HG02571 (cell line): ENCODE measurements around the gene CAMSAP3.

Source experiments
- ATAC-seq: cut with Tn5 transposase; IDR thresholded peaks from one replicate; pipeline ENCODE4 v1.9.1; 2021; ENCODE audit warnings: mild to moderate bottlenecking, moderate library complexity; ENCODE audit not compliant: unreplicated experiment

CAMSAP3 gene, protein sequence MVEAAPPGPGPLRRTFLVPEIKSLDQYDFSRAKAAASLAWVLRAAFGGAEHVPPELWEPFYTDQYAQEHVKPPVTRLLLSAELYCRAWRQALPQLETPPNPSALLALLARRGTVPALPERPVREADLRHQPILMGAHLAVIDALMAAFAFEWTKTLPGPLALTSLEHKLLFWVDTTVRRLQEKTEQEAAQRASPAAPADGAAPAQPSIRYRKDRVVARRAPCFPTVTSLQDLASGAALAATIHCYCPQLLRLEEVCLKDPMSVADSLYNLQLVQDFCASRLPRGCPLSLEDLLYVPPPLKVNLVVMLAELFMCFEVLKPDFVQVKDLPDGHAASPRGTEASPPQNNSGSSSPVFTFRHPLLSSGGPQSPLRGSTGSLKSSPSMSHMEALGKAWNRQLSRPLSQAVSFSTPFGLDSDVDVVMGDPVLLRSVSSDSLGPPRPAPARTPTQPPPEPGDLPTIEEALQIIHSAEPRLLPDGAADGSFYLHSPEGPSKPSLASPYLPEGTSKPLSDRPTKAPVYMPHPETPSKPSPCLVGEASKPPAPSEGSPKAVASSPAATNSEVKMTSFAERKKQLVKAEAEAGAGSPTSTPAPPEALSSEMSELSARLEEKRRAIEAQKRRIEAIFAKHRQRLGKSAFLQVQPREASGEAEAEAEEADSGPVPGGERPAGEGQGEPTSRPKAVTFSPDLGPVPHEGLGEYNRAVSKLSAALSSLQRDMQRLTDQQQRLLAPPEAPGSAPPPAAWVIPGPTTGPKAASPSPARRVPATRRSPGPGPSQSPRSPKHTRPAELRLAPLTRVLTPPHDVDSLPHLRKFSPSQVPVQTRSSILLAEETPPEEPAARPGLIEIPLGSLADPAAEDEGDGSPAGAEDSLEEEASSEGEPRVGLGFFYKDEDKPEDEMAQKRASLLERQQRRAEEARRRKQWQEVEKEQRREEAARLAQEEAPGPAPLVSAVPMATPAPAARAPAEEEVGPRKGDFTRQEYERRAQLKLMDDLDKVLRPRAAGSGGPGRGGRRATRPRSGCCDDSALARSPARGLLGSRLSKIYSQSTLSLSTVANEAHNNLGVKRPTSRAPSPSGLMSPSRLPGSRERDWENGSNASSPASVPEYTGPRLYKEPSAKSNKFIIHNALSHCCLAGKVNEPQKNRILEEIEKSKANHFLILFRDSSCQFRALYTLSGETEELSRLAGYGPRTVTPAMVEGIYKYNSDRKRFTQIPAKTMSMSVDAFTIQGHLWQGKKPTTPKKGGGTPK

DNA sequence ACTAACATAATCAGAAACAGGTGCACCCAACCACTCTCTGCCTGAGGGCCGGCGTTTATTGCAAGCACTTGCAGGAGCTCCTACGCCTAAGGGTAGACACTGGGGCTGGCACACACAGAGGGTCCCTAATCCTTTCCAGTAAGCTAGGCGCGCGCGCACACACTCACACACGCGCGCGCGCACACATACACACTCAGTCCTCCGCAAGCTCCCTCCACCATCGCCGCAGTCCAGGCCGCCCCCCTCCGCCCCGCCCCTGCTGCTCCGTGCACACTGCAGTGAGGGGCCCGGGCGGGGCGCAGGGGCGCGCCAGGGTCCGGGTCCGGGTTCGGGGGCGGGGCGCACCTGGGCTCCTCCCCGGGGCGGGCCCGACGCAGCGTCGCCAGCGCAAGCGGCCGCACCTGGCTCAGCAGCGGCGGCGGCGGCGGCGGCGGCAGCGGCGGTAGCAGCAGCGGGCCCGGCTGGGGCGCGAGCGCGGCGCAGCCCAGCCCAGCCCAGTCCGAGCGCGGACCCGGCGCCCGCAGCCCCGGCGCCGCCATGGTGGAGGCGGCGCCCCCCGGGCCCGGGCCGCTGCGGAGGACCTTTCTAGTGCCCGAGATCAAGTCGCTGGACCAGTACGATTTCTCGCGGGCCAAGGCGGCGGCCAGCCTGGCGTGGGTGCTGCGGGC lies at the start of gene CAMSAP3:
TSS of gene CAMSAP3 (plus strand) at position 398 of the 668 bp plus-strand sequence. CDS start at position 538, 140 bp downstream.
- ATAC-seq = no peak

- no peak for ATAC-seq
These were observed 49.8 kb upstream of the CAMSAP3 start for GRCh38 chr19:7545904-7546303.

DNA sequence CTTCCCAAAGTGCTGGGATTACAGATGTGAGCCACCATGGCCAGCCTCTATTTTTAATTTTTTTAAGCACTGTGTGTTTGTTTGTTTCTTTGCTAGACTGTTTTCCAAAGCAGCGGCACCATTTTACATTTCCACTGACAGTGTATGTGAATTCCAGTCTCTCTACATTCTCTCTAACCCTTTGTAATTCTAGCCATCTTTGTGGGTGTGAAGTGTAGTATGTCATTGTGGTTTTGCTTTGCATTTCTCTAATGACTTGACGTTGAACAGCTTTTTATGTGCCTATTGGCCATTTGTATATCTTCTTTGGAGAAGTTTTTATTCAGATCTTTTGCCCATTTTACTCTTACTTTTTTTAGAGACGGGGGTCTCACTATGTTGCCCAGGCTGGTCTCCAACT lies 48.5 kb upstream of the CAMSAP3 start:
- ATAC-seq = no peak

DNA sequence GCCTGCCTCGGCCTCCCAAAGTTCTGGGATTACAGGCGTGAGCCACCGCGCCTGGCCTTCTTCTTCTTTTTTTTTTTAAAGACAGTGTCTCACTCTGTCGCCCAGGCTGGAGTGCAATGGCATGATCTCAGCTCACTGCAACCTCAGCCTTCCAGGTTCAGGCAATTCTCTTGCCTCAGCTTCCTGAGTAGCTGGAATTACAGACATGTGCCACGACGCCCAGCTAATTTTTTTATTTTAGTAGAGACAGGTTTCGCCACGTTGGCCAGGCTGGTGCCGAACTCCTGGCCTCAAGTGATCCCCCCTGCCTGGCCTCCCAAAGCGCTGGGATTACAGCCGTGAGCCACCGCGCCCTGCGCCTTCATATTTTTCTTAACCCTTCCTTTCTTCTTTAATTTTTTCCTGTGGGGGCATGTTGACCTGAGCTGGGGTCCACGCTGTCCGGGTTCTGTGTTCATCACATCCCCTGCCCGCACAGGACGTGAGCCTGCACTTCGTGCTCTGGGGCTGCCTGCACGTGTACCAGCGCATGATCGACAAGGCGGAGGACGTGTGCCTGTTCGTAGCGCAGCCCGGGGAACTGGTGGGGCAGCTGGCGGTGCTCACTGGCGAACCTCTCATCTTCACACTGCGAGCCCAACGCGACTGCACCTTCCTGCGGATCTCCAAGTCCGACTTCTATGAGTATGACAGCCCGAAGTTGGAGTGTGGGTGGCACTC lies 46.1 kb upstream of the CAMSAP3 start:
- ATAC-seq = no peak

GRCh38 chr19:7550169-7550770 lies 45.4 kb upstream of the CAMSAP3 start:
- ATAC-seq = no peak

DNA sequence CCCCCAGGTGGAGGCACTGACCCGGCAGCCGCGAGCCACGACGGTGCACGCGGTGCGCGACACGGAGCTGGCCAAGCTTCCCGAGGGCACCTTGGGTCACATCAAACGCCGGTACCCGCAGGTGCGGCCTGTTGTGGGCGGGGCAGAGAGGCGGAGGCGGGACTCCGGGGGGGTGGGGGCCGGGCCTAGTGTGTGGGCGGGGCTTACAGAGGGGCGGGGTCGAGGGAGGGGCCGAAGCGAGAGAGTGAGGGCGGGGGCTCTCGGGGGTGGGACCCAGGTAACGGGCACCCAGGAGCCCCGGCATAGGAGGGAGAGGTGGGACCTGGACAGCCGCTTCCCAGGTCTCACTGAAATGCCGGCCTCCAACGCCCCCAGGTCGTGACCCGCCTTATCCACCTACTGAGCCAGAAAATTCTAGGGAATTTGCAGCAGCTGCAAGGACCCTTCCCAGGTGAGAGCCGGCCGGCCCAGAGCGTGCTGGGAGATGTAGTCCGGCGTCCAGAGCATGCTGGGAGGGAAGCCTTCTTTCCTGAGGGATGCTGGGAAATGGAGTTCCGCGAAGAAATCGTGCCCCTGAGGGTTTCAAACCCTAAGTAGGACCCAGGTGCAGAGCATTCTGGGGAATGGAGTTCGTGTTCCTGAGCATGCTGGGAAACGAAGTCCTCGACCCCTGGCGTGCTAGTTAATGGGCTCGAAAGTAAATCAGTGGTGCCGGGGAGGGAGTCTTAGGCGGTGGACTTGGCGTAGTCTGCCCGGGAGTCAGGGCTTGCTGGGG lies 44.5 kb upstream of the CAMSAP3 start:
- ATAC-seq = no peak

- ATAC-seq = no peak
These were observed 42.9 kb upstream of the CAMSAP3 start for GRCh38 chr19:7552781-7553180.

GRCh38 chr19:7554565-7554964 lies 41.1 kb upstream of the CAMSAP3 start:
- no peak for ATAC-seq

GRCh38 chr19:7554990-7555864 lies 40.4 kb upstream of the CAMSAP3 start:
- ATAC-seq = no peak

DNA sequence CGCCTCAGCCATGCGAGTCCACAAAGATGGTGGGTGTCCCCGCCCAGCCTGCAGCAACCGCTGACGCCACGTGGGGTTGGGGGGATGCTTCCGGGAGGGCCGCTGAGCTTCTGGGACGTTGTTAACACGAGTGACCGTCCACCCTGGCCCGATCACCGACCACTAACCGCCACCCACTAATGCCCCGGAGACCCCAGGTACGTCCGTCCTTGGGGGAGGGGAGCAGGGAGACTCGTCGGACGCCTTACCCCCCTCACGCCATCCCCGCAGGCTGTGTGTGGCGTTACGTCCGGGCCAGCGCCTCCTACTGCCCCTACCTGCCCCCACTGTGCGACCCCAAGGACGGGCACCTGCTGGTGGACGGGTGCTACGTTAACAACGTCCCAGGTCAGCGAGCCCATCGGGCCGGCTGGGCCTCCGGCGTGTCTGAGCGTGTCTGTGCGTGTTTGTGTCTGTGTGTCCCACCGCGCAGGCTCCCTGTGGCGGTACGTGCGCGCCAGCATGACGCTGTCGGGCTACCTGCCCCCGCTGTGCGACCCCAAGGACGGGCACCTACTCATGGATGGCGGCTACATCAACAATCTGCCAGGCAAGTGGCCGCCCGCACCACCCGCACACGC lies 38.9 kb upstream of the CAMSAP3 start:
- ATAC-seq = no peak

DNA sequence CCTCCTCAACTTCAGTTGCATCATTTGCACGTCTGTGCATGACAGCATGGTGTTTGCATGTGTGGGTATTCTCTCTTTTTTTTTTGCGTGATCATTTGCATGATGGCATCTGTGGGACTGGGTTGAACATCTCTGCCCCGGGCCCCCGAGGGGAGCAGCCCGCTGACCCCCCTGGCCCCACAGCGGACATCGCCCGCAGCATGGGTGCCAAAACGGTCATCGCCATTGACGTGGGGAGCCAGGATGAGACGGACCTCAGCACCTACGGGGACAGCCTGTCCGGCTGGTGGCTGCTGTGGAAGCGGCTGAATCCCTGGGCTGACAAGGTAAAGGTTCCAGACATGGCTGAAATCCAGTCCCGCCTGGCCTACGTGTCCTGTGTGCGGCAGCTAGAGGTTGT lies 37.0 kb upstream of the CAMSAP3 start:
- ATAC-seq = no peak

- ATAC-seq = no peak
These were observed 36.6 kb upstream of the CAMSAP3 start for GRCh38 chr19:7559102-7559501.

DNA sequence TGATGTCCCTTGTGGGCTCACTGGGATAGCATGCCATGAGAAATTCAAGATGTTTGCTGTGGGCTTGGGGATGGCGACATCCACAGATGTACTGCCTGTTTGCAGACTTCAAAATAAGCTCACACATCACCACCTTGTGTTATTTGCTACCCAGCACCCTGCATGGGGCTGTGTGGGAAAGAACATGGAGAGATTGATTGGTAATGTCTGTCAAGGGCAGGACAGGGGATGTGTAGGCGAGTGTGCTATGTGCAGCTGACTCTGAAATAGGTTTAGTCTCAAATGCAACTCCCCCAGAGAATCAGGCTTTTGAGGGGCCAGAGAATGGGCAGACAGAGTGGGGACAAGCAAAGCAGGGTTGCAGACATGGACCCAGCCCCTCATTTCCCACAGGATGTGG lies 35.4 kb upstream of the CAMSAP3 start:
- ATAC-seq = no peak

DNA sequence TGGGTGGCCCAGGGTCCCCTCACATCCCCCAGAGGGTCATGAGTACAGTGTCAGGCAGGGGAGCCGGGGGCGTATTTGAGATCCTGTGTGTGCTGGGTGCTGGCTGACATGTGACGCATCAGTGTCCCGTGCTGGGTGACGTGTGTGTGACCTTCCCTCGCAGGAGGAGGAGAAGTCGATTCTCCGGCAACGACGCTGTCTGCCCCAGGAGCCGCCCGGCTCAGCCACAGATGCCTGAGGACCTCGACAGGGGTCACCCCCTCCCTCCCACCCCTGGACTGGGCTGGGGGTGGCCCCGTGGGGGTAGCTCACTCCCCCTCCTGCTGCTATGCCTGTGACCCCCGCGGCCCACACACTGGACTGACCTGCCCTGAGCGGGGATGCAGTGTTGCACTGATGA lies 34.3 kb upstream of the CAMSAP3 start:
- ATAC-seq = no peak

DNA sequence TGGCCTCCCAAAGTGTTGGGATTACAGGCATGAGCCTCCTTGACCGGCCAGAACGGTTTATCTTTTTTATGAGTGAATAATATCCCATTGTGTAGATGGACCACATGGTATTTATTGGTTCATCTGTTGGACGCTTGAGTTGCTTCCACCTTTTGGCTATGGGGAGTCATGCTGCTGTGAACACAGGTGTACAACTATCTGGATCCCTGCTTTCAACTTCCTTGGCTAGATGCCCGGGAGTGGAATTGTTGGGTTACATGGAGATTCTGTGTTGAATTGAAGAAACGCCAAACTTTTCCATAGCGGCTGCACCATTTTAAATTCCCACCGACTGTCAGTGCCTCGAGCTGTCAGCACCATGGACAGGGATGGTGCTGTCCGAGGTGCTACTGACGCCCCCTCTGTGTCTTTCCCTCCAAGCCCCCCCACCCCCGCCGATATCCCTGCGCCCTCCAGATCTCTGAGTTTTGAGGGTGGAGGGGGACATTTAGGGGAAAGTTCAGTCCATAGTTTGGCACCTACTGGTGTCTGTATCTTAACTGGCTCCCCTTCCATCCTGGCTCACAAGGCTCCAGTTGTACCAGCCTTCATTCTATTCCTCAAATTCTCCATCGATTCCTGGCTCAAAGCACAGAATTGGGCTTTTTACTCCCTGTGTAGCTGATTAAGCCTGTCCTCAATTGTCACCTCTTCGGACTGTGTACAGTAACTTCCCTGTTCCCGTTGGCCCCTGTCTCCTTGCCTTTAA lies 32.8 kb upstream of the CAMSAP3 start:
- no peak for ATAC-seq

DNA sequence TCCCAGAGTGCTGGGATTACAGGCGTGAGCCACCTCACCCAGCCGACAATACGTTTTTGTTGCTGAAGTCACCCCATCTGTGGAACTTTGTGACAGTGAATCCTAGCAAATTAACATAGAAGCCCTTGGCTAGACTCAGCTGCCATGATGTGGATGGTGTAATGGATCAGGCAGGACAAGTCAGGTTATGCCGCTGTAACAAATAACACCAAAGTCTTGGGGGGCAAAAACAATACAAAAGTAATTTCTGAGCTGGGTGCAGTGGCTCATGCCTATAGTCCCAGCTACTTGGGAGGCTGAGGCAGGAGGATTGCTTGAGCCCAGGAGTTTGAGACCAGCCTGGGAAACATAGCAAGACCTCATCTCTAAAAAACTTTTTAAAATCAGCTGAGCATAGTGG lies 30.8 kb upstream of the CAMSAP3 start:
- ATAC-seq = no peak

DNA sequence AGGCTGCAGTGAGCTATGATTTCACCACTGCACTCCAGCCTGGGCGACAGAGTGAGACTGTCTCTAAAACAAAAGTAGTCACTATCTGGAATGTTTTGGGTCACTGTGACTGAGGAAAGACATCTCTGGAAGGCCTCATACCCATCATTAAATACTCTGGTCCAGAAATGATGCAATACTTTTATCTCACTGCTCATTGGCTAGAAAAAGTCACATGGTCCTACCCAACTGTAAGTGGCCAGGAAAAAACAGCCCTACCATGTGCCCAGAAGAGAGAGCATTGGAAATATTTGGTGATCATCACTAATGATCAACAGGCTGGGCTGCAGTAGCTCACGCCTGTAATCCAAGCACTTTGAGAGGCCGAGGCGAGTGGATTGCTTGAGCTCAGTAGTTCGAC lies 30.3 kb upstream of the CAMSAP3 start:
- ATAC-seq = no peak
